Memory B cell (primary cell): Measurements from ENCODE around the gene CPNE2.
A peak's percentile ranks its signal among the peaks of the same experiment; 100 is the strongest.
"Not testable (repeated sequence)": the region's sequence is repeated elsewhere in the genome, so short reads cannot be mapped to it uniquely, and the experiment has no call there.

ENCODE experiments used
- ATAC-seq: fragments of 150-1000 bp; cut with Tn5 transposase; 2 replicates; pipeline ENCODE4 v1.10.0; 2021; ENCODE audit warnings: low read depth, mild to moderate bottlenecking, moderate library complexity
- DNase-seq, 2 donors: peaks; one replicate each; pipeline ENCODE4 v3.0.0; 2022; ENCODE audit warnings: low spot score in 2 of 2
- H3K27ac Mint-ChIP-seq: one replicate; pipeline ENCODE4 v1.8.0; 2022; ENCODE audit warnings: mild to moderate bottlenecking, moderate library complexity, mixed read lengths
- H3K27me3 Mint-ChIP-seq: one replicate; pipeline ENCODE4 v1.8.0; 2022; ENCODE audit warnings: mixed read lengths
- H3K36me3 Mint-ChIP-seq: one replicate; pipeline ENCODE4 v1.8.0; 2022; ENCODE audit warnings: mild to moderate bottlenecking, mixed read lengths
- H3K4me1 Mint-ChIP-seq: one replicate; pipeline ENCODE4 v1.8.0; 2022; ENCODE audit warnings: mixed read lengths
- H3K4me3 Mint-ChIP-seq: one replicate; pipeline ENCODE4 v1.8.0; 2022; ENCODE audit warnings: mild to moderate bottlenecking, moderate library complexity, mixed read lengths
- H3K9me3 Mint-ChIP-seq: one replicate; pipeline ENCODE4 v1.8.0; 2022; ENCODE audit warnings: mixed read lengths

CPNE2 gene

GRCh38 chr16:57184113-57184512 lies 91.7 kb downstream of the CPNE2 start:
- Mint-ChIP-seq H3K36me3 (no peaks in the 10 kb centered on the region), H3K9me3 (no peaks in the 10 kb centered on the region), H3K4me3 (no peak overlapping the region), H3K4me1 (peaks cover 36% of the 10 kb centered on the region), H3K27me3 (no peaks in the 10 kb centered on the region), H3K27ac (peak overlapping the region; percentile 96)
- DNase-seq (no peak), ATAC-seq (no peak)

DNA sequence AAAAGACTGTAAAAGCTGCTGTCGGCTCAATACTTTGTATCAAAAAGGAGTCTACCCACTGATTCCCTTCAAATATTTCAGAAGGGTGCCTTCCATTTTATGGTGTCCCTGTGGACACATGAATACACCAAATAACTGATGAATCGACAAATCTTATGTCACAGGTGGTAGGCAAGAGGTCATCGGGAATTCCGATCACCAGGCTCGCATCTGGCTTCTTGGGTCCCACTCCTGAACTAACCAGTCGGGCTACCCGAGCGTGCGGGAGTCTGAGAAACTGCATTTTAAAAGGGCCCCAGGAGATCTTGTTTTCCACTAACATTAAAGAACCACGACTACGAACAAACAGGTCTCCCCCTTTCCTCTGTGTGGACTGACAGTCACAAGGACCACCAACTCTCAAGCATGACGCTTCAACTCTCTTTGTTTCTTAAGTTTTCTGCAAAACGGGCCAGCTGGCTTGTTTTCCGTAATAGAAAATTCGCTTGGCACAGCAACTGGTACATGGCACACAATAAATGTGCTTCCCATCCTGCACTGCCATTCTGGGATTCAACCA lies 92.6 kb downstream of the CPNE2 start:
- no peak for ATAC-seq
- Mint-ChIP-seq H3K27me3 (no peaks in the 10 kb centered on the region), H3K9me3 (no peaks in the 10 kb centered on the region), H3K27ac (peak overlapping the region; percentile 96), H3K4me3 (peak overlapping the region; percentile 98), H3K36me3 (peaks cover 1% of the 10 kb centered on the region), H3K4me1 (peaks cover 38% of the 10 kb centered on the region)
- DNase-seq = no peak

- Mint-ChIP-seq H3K36me3 (peaks cover 1% of the 10 kb centered on the region), H3K9me3 (no peaks in the 10 kb centered on the region), H3K27ac (peak overlapping the region; percentile 96), H3K4me1 (peaks cover 38% of the 10 kb centered on the region), H3K27me3 (no peaks in the 10 kb centered on the region), H3K4me3 (peak overlapping the region; percentile 98)
- peak in 1 of 2 donors; percentile 60 for DNase-seq
- peak; percentile 31 for ATAC-seq
These were observed 93.1 kb downstream of the CPNE2 start for GRCh38 chr16:57185446-57185944.

- H3K9me3 Mint-ChIP-seq = no peaks in the 10 kb centered on the region
- H3K27ac Mint-ChIP-seq = peak within 1 kb of the TSS; percentile 96
- ATAC-seq = peak; percentile 86
- peak within 1 kb of the TSS; percentile 98 for H3K4me3 Mint-ChIP-seq
- peaks cover 38% of the 10 kb centered on the region for H3K4me1 Mint-ChIP-seq
- DNase-seq = peak; percentile 94 to 99
- H3K36me3 Mint-ChIP-seq = peaks cover 1% of the 10 kb centered on the region
- no peaks in the 10 kb centered on the region for H3K27me3 Mint-ChIP-seq
These were observed 93.8 kb downstream of the CPNE2 start, which contains the start of the genes PSME3IP1 and RSPRY1 for GRCh38 chr16:57185945-57186871. Gene PSME3IP1 (minus strand): TSS chr16:57186039. CDS start chr16:57173854, 12,185 bp downstream. Gene RSPRY1 (plus strand): TSS chr16:57186329. CDS start chr16:57204659, 18,330 bp downstream.

- peaks cover 36% of the 10 kb centered on the region for H3K4me1 Mint-ChIP-seq
- H3K36me3 Mint-ChIP-seq = peaks cover 1% of the 10 kb centered on the region
- DNase-seq = peak; percentile 4 to 21
- peak overlapping the region; percentile 96 for H3K27ac Mint-ChIP-seq
- no peaks in the 10 kb centered on the region for H3K9me3 Mint-ChIP-seq
- H3K27me3 Mint-ChIP-seq = no peaks in the 10 kb centered on the region
- ATAC-seq = no peak
- H3K4me3 Mint-ChIP-seq = peak overlapping the region; percentile 98
These were observed 94.8 kb downstream of the CPNE2 start for GRCh38 chr16:57186872-57187854.

DNA sequence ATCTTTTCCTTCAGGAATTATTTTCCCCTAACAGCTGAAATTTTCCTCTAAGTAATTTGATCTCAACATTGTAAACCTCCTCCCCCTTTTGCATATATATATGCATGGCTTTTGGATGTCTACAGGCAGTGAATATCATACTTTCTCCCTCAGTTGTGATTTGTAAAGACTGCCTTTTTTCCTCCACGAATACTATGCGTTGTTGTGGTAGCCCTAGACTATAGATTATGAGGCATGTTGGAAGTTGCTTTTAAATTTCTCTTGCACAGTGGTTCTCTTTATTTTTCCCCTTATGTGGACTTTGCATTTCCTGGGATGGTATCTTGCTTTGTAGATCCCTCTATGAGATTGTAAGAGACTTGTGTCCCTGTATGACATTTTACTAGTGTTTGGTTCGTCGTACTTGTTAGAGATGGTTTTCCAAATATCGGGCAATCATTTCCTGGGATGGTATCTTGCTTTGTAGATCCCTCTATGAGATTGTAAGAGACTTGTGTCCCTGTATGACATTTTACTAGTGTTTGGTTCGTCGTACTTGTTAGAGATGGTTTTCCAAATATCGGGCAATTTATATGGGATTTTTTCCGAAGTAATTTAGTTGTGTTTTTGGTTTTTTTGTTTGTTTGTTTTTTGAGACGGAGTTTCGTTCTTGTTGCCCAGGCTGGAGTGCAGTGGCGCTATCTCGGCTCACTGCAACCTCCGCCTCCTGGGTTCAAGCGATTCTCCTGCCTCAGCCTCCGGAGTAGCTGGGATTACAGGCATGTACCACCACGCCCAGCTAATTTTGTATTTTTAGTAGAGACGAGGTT lies 95.7 kb downstream of the CPNE2 start:
- ATAC-seq, H3K27me3 Mint-ChIP-seq, H3K9me3 Mint-ChIP-seq, H3K36me3 Mint-ChIP-seq, DNase-seq: not testable (repeated sequence)
- Mint-ChIP-seq H3K4me3 (peak overlapping the region; percentile 98), H3K4me1 (peaks cover 38% of the 10 kb centered on the region), H3K27ac (peak overlapping the region; percentile 96)

DNA sequence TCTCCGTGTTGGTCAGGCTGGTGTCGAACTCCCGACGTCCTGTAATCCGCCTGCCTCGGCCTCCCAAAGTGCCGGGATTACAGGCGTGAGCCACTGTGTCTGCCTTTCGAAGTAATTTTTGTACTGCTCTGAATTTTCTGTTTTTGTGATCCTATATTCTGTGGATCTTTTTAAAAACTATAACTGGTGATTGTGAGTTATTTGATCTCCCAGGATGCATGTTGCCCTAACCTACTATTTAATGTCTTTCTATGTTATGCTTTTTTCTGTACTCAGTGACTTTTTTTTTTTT lies 96.3 kb downstream of the CPNE2 start:
- ATAC-seq = no peak
- peaks cover 4% of the 10 kb centered on the region for H3K36me3 Mint-ChIP-seq
- no peak overlapping the region for H3K4me3 Mint-ChIP-seq
- no peaks in the 10 kb centered on the region for H3K27me3 Mint-ChIP-seq
- H3K4me1 Mint-ChIP-seq = peaks cover 39% of the 10 kb centered on the region
- no peak for DNase-seq
- H3K9me3 Mint-ChIP-seq = no peaks in the 10 kb centered on the region
- H3K27ac Mint-ChIP-seq = no peak overlapping the region

DNA sequence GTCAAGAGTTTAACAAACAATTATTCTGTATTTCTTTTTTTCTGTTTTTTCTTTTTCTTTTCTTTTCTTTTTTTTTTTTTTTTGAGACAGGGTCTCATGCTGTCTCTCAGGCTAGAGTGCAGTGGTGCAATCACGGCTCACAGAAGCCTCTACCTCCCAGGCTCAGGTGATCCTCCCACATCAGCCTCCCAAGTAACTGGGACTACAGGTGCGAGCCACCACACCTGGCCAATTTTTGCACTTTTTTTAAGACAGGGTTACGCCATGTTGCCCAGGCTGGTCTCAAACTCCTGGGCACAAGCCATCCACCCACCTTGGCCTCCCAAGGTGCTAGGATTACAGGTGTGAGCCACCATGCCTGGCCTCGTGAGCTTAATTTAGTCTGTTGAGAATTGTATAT lies 97.1 kb downstream of the CPNE2 start:
- H3K4me1 Mint-ChIP-seq = peaks cover 34% of the 10 kb centered on the region
- not testable (repeated sequence) for H3K27me3 Mint-ChIP-seq, ATAC-seq, H3K36me3 Mint-ChIP-seq, H3K9me3 Mint-ChIP-seq, H3K27ac Mint-ChIP-seq, DNase-seq, H3K4me3 Mint-ChIP-seq

GRCh38 chr16:57190136-57190535 lies 97.8 kb downstream of the CPNE2 start:
- H3K4me1 Mint-ChIP-seq = peaks cover 31% of the 10 kb centered on the region
- DNase-seq (no peak), ATAC-seq (no peak)
- no peaks in the 10 kb centered on the region for H3K9me3 Mint-ChIP-seq
- no peak overlapping the region for H3K27ac Mint-ChIP-seq
- no peaks in the 10 kb centered on the region for H3K27me3 Mint-ChIP-seq
- H3K36me3 Mint-ChIP-seq = peaks cover 6% of the 10 kb centered on the region
- no peak overlapping the region for H3K4me3 Mint-ChIP-seq

- Mint-ChIP-seq H3K4me3 (no peak overlapping the region), H3K36me3 (peaks cover 8% of the 10 kb centered on the region), H3K27me3 (no peaks in the 10 kb centered on the region), H3K4me1 (peaks cover 32% of the 10 kb centered on the region), H3K27ac (no peak overlapping the region), H3K9me3 (no peaks in the 10 kb centered on the region)
- no peak for DNase-seq
- ATAC-seq = no peak
These were observed 98.7 kb downstream of the CPNE2 start for GRCh38 chr16:57191056-57191571.

GRCh38 chr16:57192146-57192545 lies 99.8 kb downstream of the CPNE2 start:
- DNase-seq = no peak
- H3K27me3 Mint-ChIP-seq = no peaks in the 10 kb centered on the region
- H3K4me1 Mint-ChIP-seq = peaks cover 30% of the 10 kb centered on the region
- no peak overlapping the region for H3K4me3 Mint-ChIP-seq
- H3K27ac Mint-ChIP-seq = no peak overlapping the region
- H3K9me3 Mint-ChIP-seq = no peaks in the 10 kb centered on the region
- H3K36me3 Mint-ChIP-seq = peaks cover 8% of the 10 kb centered on the region
- ATAC-seq = no peak

DNA sequence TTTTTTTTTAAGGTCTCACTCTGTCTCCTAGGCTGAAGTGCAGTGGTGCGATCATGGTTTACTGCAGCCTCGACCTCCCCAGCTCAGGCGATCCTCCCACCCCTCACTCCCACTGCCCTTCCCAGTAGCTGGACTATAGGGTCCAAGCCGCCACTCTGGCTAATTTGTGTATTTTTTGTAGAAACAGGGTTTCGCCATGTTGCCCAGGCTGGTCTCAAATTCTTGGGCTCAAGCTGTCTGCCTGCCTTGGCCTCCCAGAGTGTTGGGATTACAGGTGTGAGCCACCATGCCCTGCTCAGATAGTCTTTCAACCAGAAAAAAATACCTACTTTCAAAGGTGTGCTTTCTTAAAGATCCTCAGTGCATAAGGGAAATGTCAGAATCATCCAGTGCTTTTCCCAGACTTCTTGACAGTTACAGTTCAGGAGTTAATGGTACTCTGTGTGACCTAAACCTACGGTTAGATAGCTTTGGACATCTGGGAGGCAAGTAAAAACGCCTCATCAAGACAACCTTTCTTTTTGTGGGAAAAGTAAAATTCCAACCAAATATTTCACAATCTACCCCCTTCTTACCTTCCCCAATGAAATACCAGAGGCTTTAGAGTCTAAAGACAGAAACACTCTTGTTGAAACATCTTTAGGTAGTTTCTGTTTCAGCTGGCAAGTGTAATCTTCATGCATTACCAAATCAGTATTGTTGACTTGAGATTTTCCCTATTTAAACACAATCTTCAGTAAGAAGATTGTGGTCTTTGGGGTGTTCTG lies 100.5 kb downstream of the CPNE2 start:
- ATAC-seq = no peak
- Mint-ChIP-seq H3K36me3 (peaks cover 8% of the 10 kb centered on the region), H3K27ac (no peak overlapping the region), H3K4me3 (no peak overlapping the region), H3K27me3 (no peaks in the 10 kb centered on the region), H3K9me3 (no peaks in the 10 kb centered on the region), H3K4me1 (peaks cover 23% of the 10 kb centered on the region)
- DNase-seq = no peak
